Subcutaneous adipose tissue (tissue), 4 donors: ENCODE measurements around the gene TECTB. TPM values are rescaled to one million over a fixed set of nuclear protein-coding genes. Genes with fewer than 3 reads are reported as not detected.

ENCODE experiments used
- total RNA-seq, 4 donors: library from RNA; depleted of rRNA; stranded (reverse); fragments of >200 nt; gene quantifications; one replicate each; pipeline ENCODE4 v1.1.0, GENCODE V29; 2016
- TF ChIP-seq, protein P1 (sequence below): fragments of 450-650 bp; IDR thresholded peaks from one replicate; pipeline ENCODE4 v1.5.1; 2016; ENCODE audit warnings: low read depth, mild to moderate bottlenecking, control low read depth, antibody characterized with exemption, moderate library complexity

TECTB gene
- total RNA-seq, 4 donors from 2014 or later = not detected

DNA sequence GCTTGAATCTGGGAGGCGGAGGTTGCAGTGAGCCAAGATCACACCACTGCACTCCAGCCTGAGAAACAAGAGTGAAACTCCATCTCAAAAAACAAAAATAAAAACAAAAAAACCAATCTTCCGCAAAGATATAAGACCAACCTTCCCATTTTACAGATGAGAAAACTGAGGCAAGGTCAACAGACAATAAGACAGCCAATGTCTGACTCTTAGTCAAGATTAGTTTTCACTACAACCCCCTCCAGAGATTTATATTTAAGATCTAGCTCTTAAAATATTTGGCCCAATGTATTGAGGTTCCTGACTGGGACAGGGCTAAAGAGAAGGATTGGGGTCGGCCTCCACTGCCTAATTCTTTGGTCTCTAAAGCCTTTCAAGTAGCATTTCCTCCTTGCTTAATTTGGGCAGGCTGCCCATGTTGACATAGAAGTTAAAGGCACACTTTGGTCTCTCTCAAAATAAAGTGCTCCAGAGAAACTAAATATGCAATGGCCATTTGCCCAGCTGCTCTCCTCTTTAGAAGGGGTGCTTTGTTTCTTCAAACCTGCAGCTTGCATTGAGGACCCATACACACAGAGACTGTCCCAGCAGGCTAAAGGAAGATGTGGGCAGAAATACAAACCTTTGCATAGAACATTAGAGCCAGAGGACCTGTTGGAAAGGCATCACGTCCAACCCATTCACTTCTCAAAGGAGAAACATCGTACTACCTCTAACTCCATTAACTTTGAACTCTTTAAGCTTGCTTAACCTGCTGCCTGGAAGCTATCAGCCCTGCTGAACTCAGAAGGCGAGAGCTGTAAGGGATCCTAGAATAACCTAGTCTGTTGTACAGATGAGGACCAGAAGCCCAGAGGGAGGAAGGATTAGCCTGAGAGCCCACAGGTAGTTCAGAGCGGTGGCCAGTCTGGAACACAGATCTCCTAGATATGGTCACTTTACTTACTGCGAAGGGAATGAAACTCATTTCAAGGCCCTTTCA lies 3.9 kb downstream of the TECTB start:
- TF ChIP-seq, protein P1, sequence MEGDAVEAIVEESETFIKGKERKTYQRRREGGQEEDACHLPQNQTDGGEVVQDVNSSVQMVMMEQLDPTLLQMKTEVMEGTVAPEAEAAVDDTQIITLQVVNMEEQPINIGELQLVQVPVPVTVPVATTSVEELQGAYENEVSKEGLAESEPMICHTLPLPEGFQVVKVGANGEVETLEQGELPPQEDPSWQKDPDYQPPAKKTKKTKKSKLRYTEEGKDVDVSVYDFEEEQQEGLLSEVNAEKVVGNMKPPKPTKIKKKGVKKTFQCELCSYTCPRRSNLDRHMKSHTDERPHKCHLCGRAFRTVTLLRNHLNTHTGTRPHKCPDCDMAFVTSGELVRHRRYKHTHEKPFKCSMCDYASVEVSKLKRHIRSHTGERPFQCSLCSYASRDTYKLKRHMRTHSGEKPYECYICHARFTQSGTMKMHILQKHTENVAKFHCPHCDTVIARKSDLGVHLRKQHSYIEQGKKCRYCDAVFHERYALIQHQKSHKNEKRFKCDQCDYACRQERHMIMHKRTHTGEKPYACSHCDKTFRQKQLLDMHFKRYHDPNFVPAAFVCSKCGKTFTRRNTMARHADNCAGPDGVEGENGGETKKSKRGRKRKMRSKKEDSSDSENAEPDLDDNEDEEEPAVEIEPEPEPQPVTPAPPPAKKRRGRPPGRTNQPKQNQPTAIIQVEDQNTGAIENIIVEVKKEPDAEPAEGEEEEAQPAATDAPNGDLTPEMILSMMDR = no peak

DNA sequence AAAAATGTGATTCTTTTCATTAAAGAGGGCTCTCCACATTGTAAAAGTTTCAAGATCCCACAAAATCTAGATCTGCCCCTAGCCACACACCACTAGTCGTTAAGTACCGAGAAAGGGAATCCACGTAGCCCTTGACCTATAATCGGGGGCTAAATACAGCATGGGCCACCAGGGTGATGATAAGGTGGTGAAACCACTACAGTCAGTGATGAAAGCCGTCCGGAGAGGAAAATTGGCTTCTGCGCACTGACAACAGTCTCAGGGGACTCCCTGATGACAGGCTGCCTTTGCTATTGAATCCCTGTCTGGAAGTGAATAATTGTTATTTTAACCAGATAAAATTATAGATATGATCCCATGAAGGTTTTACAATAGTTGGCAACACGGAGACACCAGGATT lies 4.6 kb downstream of the TECTB start:
- TF ChIP-seq, protein P1 = no peak

DNA sequence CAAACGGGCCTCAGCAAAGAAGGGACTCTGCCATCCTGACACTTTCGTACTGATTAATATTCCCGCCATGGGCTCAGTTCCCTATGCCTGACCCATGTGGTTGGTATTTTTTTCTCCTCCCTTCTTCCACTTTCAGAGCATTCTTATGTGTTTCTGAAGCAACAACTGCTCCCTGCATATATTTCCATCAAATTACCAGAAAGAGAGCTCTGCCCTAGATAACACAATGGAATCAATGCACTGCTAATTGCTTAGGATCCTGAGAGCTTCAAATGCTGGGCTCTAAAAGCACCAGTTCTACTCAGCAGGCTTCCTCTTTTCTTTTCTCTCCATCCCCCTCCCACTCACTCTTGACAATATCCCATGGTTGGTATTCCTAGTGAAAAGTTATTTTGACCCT lies 5.3 kb downstream of the TECTB start:
- TF ChIP-seq, protein P1 = no peak

DNA sequence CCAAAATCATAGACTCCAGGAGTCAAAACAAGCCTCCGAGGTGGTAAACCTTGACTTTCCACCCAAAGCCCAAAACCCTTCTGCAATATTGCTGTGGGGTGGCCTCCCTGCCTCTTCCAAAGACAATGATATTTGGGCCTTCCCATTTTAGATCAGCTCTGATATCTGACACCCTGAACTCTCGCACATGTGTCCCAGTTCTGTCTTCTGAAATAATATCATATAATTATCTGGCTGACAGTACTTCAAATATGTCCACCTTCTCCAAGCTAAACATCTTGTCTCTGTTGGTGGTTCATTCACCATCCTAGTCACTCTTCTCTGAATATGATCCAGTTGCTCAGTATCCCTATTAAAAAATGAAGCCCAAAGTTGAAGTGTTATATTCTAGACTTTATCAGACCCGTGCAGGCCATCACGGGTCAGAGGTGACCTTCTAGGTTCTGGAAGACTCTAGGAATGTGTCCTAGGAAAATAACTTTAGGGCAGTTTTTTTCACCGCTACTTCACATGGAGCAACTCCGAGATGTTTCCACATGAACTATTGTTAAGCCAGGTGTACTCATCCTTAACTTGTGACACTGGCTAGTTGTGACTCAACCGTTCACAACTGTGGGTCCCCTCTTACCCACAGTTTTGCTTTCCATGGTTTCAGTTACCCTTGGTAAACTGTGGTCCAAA lies 6.3 kb downstream of the TECTB start:
- TF ChIP-seq, protein P1 = no peak

DNA sequence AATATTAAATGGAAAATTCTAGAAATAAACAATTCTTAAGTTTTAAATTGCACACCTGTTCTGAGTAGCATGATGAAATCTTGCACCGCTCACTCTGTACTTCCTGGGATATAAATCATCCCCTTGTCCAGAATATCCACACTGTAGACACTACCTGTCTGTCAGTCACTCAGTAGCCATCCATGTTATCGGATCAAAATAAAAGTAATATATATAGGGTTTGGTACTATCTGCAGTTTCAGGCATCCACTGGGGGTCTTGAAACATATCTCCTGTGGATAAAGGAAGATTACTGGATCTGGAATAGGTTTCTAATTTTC lies 6.8 kb downstream of the TECTB start:
- TF ChIP-seq, protein P1 = no peak

DNA sequence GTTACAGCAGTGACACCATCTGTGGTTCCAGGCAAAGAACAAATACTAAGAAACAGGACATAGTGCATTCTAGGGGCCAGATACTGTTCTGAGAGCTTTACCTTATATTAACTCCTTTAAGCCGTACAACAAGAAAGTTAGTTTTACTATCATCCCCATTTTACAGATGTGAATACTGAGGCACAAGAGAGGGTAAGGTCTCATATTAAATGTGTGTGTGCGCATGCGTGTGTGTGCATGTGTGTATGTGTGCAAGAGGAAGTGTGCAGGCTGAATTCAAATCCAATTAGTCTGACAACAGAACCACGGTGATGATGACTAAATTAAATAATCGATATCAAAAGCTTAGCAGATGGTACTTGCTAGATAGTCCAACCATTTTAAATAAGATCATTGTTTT lies 11.0 kb downstream of the TECTB start:
- TF ChIP-seq, protein P1 = no peak
